C4-2B (cell line): ENCODE results near the gene CLEC11A.

Source experiments
- CTCF ChIP-seq: fragments of 450-650 bp; conservative IDR thresholded peaks from 2 replicates; pipeline ENCODE4 v1.5.1; 2017; ENCODE audit warnings: mild to moderate bottlenecking
- ZFX ChIP-seq: fragments of 450-650 bp; IDR thresholded peaks from 2 replicates; pipeline ENCODE4 v1.6.1; 2017

GRCh38 chr19:50694815-50695145 lies 28.4 kb upstream of the CLEC11A start:
- TF ChIP-seq CTCF (no peak), ZFX (no peak)
